Measurements from ENCODE around the gene LRP10. TPM values are rescaled to one million over a fixed set of nuclear protein-coding genes. Genes with fewer than 3 reads are reported as not detected.
A peak's percentile ranks its signal among the peaks of the same experiment; 100 is the strongest.
"Not testable (repeated sequence)": the region's sequence is repeated elsewhere in the genome, so short reads cannot be mapped to it uniquely, and the experiment has no call there.

The LRP10 gene
- total RNA-seq, 4 donors from 2014 or later = 73.5 to 125 (median 96.6) TPM

DNA sequence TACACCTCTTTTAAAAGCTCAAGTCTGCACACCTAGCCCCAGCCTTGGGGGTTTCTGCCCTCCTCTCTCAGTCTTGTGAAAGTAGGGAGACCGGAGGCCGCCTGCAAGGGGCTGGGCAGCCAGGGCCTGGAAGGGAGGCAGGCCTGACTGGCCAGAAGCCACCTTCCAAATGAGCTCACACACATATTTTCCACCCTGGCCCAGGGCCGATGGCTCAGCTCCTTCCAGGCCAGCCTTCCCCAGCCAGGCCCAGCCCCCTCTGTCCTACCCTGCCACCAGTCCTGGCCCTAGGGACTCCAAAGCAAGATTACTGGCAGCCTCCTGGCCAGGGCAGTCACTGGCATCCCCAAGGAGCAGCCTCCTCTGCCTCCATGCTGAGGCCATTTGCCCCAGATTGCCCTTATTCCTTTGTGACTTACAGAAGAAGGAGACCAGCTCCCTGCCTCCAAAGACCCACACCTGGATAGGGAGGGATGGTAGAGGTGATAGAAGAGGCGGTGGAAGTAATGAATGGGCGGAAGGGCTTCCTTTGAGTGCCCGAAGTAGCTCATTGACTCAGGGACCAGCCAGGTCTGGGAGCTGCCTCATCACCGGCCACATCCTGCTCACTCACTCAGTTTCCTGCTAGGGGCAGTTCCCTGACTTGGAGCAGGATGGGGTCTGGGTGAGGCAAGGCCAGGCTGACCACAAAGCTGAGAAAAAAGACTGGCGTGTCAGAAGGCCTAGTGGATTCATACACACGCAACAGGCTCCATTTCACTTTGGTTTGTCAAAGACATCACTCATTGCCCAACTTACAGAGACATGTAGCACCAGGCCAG, 20.4 kb upstream of the LRP10 start:
- TF ChIP-seq, protein P1, sequence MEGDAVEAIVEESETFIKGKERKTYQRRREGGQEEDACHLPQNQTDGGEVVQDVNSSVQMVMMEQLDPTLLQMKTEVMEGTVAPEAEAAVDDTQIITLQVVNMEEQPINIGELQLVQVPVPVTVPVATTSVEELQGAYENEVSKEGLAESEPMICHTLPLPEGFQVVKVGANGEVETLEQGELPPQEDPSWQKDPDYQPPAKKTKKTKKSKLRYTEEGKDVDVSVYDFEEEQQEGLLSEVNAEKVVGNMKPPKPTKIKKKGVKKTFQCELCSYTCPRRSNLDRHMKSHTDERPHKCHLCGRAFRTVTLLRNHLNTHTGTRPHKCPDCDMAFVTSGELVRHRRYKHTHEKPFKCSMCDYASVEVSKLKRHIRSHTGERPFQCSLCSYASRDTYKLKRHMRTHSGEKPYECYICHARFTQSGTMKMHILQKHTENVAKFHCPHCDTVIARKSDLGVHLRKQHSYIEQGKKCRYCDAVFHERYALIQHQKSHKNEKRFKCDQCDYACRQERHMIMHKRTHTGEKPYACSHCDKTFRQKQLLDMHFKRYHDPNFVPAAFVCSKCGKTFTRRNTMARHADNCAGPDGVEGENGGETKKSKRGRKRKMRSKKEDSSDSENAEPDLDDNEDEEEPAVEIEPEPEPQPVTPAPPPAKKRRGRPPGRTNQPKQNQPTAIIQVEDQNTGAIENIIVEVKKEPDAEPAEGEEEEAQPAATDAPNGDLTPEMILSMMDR (IDR thresholded peaks at IDR 0.05) = no peak
- ATAC-seq (ENCODE audit: low FRiP score) = peak; percentile 65
- peak; percentile 53 for DNase-seq (ENCODE audit: low spot score)

DNA sequence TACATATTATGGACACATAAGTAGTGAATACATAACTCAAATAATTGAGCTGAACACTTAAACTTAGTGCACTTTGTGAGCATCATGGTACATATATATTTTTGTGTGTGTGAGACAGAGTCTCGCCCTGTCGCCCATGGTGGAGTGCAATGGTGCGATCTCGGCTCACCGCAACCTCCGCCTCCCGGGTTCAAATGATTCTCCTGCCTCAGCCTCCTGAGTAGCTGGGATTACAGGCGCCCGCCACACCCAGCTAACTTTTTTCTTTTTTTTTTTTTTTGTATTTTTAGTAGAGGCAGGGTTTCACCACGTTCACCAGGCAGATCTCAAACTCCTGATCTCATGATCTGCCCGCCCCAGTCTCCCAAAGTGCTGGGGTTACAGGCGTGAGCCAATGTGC, 19.4 kb upstream of the LRP10 start:
- DNase-seq (ENCODE audit: low spot score); ATAC-seq (ENCODE audit: low FRiP score): not testable (repeated sequence)

DNA sequence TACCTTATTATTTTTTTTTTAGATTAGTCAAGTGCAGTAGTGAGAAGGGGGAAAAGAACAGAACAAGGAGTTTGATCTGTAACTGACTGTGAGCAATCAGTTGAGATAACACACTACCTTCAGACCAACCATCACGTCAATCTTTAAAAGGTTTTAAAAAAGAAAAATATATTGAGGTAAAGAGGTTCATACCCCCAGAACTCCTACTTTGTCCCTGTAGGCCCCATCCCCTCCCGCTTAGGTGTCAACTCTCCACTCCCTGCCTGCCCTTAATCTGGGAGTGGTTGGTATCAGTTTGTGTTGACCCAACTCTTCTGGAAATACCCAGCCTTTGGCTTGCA, 19.0 kb upstream of the LRP10 start:
- no peak for DNase-seq (ENCODE audit: low spot score)
- TF ChIP-seq, protein P1 (IDR thresholded peaks at IDR 0.05) = no peak
- no peak for ATAC-seq (ENCODE audit: low FRiP score)

DNA sequence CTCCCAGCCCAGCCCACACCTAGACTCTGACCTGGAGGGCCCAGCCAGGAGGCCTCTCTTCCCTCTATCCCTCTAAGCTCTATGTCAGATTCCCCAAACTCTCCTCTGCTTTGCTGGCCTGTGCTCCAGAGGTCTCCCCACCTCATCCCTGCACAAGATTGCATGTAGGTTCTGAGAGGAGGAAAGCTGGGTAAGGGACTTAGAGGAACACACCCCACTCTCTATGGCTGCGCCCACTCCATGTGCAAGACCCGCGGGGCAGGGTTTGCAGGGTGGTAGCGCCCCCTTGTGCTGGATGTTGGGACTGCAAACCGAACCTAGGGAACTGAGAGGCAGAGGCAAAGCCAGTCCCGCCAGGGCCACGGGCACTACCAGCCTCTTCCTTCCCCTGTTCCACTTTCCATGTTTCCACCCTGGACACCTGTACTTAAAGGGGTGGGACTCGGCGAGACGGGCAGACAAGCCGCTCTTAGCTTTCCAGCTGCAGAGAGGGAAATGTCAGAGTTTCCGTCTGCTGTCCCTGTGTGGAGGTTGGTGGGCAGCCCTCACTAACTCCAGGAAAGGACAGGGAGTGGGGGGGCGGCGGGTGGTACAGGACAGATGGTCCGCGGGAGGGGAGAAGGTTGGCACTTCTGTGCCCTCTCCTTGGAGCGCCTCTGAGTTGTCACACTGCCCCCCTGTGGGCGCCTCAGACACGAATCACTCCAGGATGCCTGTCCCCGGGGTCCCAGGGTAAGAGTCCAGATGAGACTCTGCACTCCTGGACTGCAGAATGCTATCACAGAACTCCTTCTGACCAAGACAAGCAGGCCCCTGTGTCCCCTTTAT, 18.4 kb upstream of the LRP10 start:
- peak; percentile 75 for ATAC-seq (ENCODE audit: low FRiP score)

DNA sequence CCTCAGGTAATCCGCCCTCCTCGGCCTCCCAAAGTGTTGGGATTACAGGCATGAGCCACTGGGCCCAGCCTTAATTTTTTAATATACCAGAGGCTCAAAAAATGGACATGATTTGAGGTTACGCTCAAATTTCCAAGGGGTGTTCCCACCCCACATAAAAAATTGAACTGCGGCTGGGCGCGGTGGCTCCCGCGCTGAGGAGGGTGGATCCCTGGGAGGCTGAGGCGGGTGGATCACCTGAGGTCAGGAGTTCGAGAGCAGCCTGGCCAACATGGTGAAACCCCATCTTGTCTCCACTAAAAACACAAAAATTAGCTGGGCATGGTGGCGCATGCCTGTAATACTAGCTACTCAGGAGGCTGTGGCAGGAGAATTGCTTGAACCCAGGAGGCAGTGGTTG, 17.2 kb upstream of the LRP10 start:
- not testable (repeated sequence) for ATAC-seq (ENCODE audit: low FRiP score); DNase-seq (ENCODE audit: low spot score)

More for the DNA sequence above, 18.4 kb upstream of the LRP10 start:
- DNase-seq (ENCODE audit: low spot score) = peak; percentile 100
- TF ChIP-seq, protein P1 (IDR thresholded peaks at IDR 0.05) = peak in 2 of 3 donors; percentile 78 to 95

DNA sequence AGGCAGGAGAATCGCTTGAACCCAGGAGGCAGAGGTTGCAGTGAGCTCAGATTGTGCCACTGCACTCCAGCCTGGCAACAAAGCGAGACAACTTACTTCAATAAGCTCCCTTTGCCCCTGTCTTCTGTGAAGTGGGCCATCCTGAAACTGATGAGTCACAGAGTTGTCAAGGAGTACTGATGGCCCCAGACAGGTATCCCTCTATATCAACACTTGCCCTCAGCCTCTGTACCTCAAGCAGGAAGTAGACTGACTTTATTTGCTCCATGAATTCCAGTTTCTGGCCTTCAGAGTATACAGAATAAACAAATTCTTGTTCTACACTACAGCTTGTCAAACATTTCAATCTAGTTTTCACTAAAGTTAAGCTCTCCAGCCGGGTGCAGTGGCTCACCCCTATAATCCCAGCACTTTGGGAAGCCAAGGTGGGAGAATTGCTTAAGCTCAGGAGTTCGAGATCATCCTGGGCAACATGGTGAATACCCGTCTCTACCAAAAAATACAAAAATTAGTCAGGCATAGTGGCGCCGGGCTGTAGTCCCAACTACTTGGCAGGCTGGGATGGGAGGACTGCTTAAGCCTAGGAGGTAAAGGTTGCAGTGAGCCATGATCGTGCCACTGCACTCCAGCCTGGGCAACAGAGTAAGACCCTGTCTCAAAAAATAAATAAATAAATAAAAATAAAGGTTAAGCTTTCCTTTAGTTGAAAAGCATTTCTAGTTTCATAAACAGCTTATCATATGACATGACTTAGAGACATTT, 16.4 kb upstream of the LRP10 start:
- ATAC-seq (ENCODE audit: low FRiP score) (no peak), DNase-seq (ENCODE audit: low spot score) (no peak)
- TF ChIP-seq, protein P1 (IDR thresholded peaks at IDR 0.05) = no peak

DNA sequence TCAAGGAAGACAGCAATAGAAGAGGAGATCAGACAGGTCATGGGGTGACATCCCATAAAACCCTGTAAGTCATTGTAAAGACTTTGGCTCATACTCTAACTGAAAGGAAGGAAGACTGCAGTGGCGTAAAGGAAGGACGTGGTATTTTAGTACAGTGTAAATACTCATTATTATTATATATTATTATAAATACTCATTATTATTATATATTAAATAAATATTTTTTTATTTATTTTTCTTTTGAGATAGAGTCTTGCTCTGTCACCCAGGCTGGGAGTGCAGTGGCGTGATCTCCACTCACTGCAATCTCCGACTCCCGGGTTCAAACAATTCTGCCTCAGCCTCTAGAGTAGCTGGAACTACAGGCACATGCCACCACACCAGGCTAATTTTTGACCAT, 15.1 kb upstream of the LRP10 start:
- TF ChIP-seq, protein P1 (IDR thresholded peaks at IDR 0.05) = no peak
- DNase-seq (ENCODE audit: low spot score) (no peak), ATAC-seq (ENCODE audit: low FRiP score) (no peak)

DNA sequence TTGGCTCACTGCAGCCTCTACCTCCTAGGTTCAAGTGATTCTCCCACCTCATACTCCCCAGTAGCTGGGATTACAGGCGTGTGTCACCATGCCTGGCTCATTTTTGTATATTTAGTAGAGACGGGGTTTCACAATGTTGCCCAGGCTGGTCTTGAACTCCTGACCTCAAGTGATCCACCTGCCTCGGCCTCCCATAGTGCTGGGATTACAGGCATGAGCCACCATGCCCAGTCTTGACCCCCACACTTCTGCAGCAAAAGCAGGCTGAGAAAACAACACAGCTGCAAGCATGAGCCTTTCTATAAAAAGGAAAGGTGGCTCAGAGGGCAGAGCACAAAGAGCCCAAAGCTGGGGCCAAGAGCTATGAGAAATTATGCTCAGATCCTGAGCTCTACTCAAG, 11.2 kb upstream of the LRP10 start:
- not testable (repeated sequence) for DNase-seq (ENCODE audit: low spot score); ATAC-seq (ENCODE audit: low FRiP score)
